DOHH2 (cell line): ENCODE results near the gene LDOC1.
"Not testable (repeated sequence)": the region's sequence is repeated elsewhere in the genome, so short reads cannot be mapped to it uniquely, and the experiment has no call there.

Experiments used
- H3F3A ChIP-seq: fragments of 200-600 bp; sonication (generic), shearing (Covaris generic); 2 replicates; pipeline ENCODE4 v1.6.0; 2016; ENCODE audit warnings: antibody characterized with exemption, mild to moderate bottlenecking; ENCODE audit not compliant: control insufficient read depth, insufficient read depth
- H3K27ac ChIP-seq: fragments of 200-600 bp; sonication (generic); 2 replicates; pipeline ENCODE4 v1.5.1; 2014; ENCODE audit warnings: low read depth, mild to moderate bottlenecking, low read length, moderate library complexity
- H3K27me3 ChIP-seq: fragments of 200-600 bp; sonication (generic); 2 replicates; pipeline ENCODE4 v1.6.1; 2014; ENCODE audit warnings: mild to moderate bottlenecking, low read length, mixed read lengths; ENCODE audit not compliant: control insufficient read depth
- H3K36me3 ChIP-seq: fragments of 200-600 bp; sonication (generic); 2 replicates; pipeline ENCODE4 v1.6.1; 2014; ENCODE audit warnings: mild to moderate bottlenecking, low read length, moderate library complexity, mixed read lengths; ENCODE audit not compliant: control insufficient read depth
- H3K4me1 ChIP-seq: fragments of 200-600 bp; sonication (generic); 2 replicates; pipeline ENCODE4 v1.6.1; 2014; ENCODE audit warnings: mild to moderate bottlenecking, low read length, mixed read lengths; ENCODE audit not compliant: control insufficient read depth
- H3K4me2 ChIP-seq: fragments of 200-600 bp; sonication (generic); 2 replicates; pipeline ENCODE4 v1.6.0; 2014; ENCODE audit warnings: mild to moderate bottlenecking, low read length, moderate library complexity
- H3K4me3 ChIP-seq: fragments of 200-600 bp; sonication (generic); 2 replicates; pipeline ENCODE4 v1.5.1; 2014; ENCODE audit warnings: mild to moderate bottlenecking, low read length, mixed read lengths
- H3K79me2 ChIP-seq: fragments of 200-600 bp; sonication (generic); 2 replicates; pipeline ENCODE4 v1.6.1; 2014; ENCODE audit warnings: mild to moderate bottlenecking, low read length, mixed read lengths; ENCODE audit not compliant: control insufficient read depth
- H3K9me2 ChIP-seq: fragments of 200-600 bp; sonication (generic); replicated peaks from 2 replicates; pipeline ENCODE4 v1.6.1; 2014; ENCODE audit warnings: mild to moderate bottlenecking, low read length, mixed read lengths; ENCODE audit not compliant: control insufficient read depth
- H3K9me3 ChIP-seq: fragments of 200-600 bp; sonication (generic); 2 replicates; pipeline ENCODE4 v1.6.1; 2014; ENCODE audit warnings: antibody characterized with exemption, low read length, mixed read lengths; ENCODE audit not compliant: control insufficient read depth, insufficient read depth
- H4K20me1 ChIP-seq: fragments of 200-600 bp; sonication (generic); 2 replicates; pipeline ENCODE4 v1.6.0; 2014; ENCODE audit warnings: low read depth, mild to moderate bottlenecking, antibody characterized with exemption, low read length, moderate library complexity; ENCODE audit not compliant: control insufficient read depth, insufficient read depth
- CTCF ChIP-seq: fragments of 200-600 bp; sonication (generic); IDR thresholded peaks from one replicate; pipeline ENCODE4 v1.5.1; 2014; ENCODE audit warnings: antibody characterized with exemption, mild to moderate bottlenecking, low read depth, low read length; ENCODE audit not compliant: poor library complexity, severe bottlenecking
- EZH2phosphoT487 ChIP-seq: fragments of 200-600 bp; sonication (generic); IDR thresholded peaks from 2 replicates; pipeline ENCODE4 v1.6.1; 2017; ENCODE audit warnings: borderline replicate concordance, mild to moderate bottlenecking, antibody characterized with exemption, low read length, moderate library complexity, mixed read lengths

Gene LDOC1

DNA sequence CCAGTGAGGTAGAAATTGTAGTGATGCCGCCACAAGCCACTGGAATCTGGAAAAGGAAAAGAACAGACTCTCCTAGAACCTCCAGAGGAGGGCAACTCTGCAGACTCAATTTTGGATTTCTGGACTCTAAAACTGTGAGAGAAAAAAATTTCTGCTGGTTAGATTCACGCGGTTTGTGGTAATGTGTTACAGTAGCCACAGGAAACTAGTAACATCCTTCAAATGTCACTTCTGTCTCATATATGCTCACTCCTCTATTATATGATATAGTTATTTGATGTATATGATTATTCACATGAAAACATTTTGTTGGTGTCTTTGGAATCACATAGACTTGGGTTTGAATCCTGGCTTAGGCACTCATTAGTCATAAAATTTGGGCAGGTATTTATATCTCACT is 18.8 kb downstream of the LDOC1 start:
- Histone ChIP-seq H3K9me2 (no peaks in the 10 kb centered on the region), H3F3A (no peaks in the 10 kb centered on the region), H4K20me1 (no peaks in the 10 kb centered on the region), H3K4me1 (no peaks in the 10 kb centered on the region), H3K36me3 (no peaks in the 10 kb centered on the region), H3K4me2 (no peak overlapping the region), H3K4me3 (no peak overlapping the region), H3K79me2 (no peaks in the 10 kb centered on the region), H3K27me3 (no peaks in the 10 kb centered on the region), H3K27ac (no peak overlapping the region), H3K9me3 (no peaks in the 10 kb centered on the region)
- no peak for TF ChIP-seq CTCF
- TF ChIP-seq EZH2phosphoT487: no peak

DNA sequence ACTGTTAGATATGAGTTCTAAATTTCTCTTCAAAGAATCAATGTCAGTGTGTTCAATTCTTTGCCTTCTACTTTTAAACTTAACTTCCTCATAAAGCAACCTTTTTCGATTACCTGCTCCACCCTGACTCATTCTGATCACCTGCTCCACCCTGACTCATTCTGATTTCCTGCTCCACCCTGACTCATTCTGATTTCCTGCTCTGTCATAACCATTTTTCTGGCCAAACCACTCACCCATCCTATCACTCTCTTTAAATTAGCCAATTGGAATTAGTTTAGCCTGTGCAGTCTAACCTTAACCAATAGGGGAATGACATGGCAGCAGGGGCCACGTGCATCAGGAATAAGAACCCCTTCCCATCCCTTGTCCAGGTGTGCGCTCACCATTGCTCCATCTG is 21.7 kb downstream of the LDOC1 start:
- H3K36me3 ChIP-seq, H3K4me3 ChIP-seq, H3K79me2 ChIP-seq, H3K27me3 ChIP-seq, H4K20me1 ChIP-seq, H3K4me1 ChIP-seq, H3K4me2 ChIP-seq, H3F3A ChIP-seq, H3K9me2 ChIP-seq, H3K27ac ChIP-seq, H3K9me3 ChIP-seq: not testable (repeated sequence)

- Histone ChIP-seq H3K4me2 (no peak overlapping the region), H3K9me2 (no peaks in the 10 kb centered on the region), H4K20me1 (no peaks in the 10 kb centered on the region), H3K4me3 (no peak overlapping the region), H3K36me3 (no peaks in the 10 kb centered on the region), H3K27me3 (no peaks in the 10 kb centered on the region), H3K4me1 (no peaks in the 10 kb centered on the region), H3F3A (no peaks in the 10 kb centered on the region), H3K27ac (no peak overlapping the region), H3K79me2 (no peaks in the 10 kb centered on the region), H3K9me3 (no peaks in the 10 kb centered on the region)
- TF ChIP-seq CTCF: no peak
- TF ChIP-seq EZH2phosphoT487: no peak
These were observed 34.0 kb downstream of the LDOC1 start for GRCh38 chrX:141142946-141143345.

- H3K27me3 ChIP-seq: no peaks in the 10 kb centered on the region
- H3K79me2 ChIP-seq: no peaks in the 10 kb centered on the region
- TF ChIP-seq EZH2phosphoT487 (no peak), CTCF (no peak)
- H3K4me3 ChIP-seq: no peak overlapping the region
- no peaks in the 10 kb centered on the region for H3K9me3 ChIP-seq
- H4K20me1 ChIP-seq: no peaks in the 10 kb centered on the region
- H3K36me3 ChIP-seq: no peaks in the 10 kb centered on the region
- no peaks in the 10 kb centered on the region for H3K4me1 ChIP-seq
- H3K27ac ChIP-seq: no peak overlapping the region
- H3K4me2 ChIP-seq: no peak overlapping the region
- H3F3A ChIP-seq: no peaks in the 10 kb centered on the region
- no peaks in the 10 kb centered on the region for H3K9me2 ChIP-seq
These were observed 43.7 kb downstream of the LDOC1 start for GRCh38 chrX:141133272-141133671.
